Glomerular endothelial cell (primary cell): Measurements from ENCODE around the gene VIPR2. TPM values are rescaled to one million over a fixed set of nuclear protein-coding genes. Genes with fewer than 3 reads are reported as not detected.

Experiments used
- DNase-seq: peaks from one replicate; pipeline ENCODE4 v3.0.0-alpha.2; 2011; ENCODE audit warnings: low read depth, low spot score; ENCODE audit errors: extremely low read depth
- total RNA-seq: library from RNA; depleted of rRNA; stranded (reverse); fragments of >200 nt; gene quantifications from 2 replicates; pipeline ENCODE4 v1.2.3, GENCODE V29; 2015

Gene VIPR2
- total RNA-seq, 1 donor from 2014 or later, result not detected

DNA sequence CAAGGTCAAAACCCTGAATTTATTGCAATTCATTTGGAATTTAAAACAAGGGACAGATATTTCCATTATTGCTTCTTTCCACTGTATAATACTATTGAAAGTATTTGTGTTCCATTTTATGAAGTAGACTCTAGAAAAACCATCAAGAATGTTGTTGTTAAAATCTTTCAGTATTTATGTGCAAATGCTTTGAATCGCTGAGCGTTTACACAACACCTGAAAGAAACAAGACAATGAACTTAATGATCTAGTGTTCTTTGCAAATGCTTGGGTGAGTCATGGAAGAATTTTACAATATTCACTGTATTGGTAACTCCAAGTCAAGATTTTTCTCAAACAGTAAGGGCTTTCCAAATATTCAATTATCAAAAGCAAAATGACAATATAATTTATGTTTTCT, 97.1 kb downstream of the VIPR2 start:
- no peak for DNase-seq

DNA sequence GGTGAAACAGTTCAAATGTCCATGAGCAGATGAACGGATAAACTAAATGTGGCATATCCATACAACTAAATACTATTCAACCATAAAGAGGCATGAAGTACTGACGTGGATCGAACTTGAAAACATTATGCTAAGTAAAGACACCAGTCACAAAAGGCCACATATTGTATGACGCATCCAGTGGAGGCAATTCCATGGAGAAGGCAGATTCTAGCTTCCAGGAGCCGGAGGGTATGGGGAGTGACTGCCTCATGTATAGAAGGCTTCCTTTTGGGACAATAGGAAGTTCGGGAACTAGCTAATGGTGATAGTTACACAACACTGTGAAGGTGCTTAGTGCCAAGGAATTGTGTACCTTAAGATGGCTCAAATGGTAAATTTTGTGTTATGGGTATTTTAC, 98.4 kb downstream of the VIPR2 start:
- no peak for DNase-seq

DNA sequence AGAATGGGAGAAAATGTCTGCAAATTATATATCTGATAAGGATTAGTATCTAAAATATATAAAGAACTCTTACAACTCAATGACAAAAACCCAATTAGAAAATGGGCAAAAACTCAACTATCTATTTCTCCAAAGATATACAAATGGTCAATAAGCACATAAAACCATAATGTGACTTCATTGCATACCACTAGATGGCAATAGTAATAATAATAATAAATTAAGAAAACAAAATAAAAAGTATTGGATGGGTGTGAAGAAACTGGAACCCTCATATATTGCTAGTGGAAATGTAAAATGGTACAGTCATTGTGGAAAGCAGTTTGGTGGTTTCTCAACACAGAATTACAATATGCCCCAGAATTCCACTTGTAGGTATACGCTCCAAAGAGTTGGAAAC, 98.8 kb downstream of the VIPR2 start:
- no peak for DNase-seq

DNA sequence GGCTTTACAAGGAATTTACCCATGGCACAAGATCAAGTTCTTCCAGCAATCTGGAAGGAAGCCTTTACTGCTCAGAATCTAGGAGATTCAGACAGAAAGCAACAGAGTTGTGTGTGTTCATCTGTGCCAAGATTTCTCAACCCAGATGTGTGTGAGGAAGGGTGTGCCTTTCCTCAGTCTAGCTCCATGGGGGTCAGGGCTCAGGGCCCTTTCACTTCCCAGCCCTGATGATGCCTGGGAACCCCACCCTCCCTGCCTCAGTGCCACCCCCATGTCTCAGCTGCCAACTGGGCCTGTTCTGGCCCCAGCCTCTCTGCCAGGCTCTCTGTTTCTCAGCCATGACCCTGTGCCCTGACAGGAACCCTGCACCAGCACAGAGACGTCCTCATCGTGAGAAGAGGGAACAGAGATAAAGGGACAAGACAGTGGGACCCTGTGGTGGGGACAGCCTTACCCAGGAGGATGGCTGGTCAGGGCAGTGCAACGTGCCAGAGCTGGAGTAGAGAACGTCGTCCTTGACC, 102.0 kb downstream of the VIPR2 start:
- DNase-seq, result no peak

DNA sequence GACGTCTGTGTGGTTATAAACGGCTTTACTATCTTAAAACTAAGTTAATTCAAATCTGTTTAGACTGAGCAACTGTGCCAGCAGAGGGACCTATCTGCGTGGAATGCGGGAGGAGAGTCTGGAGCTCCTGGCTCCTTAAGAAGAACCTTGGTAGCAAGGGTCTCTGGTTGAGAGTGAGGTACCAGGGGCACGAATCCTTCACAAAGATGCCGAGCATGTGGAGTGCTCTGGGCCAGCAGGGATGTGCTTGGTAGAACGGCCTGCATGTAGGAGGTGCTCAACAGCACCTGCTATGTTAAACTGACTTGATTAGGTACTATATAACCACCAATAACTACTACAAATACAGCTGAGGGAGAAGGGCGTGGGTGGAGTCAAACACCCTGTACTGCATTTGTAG, 102.6 kb downstream of the VIPR2 start:
- no peak for DNase-seq

DNA sequence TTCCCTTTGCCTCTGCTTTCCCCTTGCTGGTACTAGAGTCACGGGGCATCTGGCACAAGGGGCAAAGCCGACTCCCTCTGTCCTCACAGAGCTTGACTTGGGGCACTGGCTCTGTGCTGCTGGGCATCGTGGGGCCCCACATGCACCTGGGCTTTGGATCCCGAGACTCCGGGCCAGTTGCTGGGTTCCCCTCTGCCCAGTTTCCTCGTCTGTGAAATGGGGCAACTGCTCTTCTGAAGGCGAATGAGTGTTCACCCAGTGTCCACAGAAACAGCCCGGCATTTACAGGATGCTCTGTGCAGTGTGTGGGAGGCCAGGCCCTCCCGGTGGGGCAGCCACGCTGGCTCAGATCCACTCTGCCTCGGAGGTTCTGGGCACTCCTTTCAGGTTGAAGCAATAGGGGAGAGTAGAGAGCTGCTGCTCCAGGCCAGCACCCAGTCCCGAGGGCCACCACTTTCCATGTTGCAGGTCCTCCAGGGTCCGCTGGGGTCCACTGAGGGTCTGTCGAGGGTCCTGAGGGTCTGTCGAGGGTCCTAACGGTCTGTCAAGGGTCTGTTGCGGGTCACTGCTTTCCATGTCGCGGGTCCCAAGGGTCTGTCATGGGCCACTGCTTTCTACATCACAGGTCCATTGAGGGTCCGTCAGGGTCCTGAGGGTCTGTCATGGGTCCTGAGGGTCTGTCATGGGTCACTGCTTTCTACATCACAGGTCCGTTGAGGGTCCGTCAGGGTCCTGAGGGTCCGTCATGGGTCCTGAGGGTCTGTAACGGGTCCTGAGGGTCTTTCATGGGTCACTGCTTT, 103.6 kb downstream of the VIPR2 start:
- no peak for DNase-seq

DNA sequence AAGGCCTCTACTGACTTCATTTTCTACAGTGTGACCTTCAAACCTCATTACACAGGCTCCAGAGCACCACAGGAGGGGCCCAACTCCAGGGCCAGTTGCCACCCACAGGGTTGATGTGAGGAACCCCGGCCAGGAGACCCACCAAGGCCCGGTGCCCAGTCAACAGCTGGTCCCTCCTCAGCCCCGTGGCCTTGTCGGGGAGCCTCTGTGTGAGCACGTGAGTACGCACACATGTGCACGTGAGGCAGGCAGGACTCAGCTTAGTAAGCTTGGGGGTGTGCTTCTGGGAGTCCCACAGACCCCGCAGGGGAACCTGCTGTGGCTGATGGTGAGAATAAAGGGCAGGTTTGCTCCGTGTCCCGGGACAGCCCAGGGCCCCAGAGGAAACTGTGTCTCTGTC, 104.5 kb downstream of the VIPR2 start:
- no peak for DNase-seq

DNA sequence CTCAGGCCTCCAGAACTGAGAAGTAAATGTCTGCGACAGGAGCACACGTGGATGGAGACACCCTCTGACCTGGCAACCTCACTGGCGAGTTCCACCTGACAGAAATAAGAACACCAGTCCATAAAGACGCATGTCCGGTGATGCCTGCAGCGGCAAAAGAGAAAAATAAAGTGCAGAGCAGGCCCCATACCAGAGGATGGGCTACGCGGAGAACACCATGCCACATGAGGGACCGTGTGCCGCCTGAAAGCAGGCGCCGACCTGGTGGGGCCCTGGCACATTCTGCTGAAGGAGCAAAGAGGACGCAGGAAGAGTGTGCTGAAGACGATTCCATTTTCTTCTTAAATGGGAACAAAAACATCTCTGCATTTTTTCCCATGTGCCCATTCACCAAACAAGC, 105.0 kb downstream of the VIPR2 start:
- no peak for DNase-seq

DNA sequence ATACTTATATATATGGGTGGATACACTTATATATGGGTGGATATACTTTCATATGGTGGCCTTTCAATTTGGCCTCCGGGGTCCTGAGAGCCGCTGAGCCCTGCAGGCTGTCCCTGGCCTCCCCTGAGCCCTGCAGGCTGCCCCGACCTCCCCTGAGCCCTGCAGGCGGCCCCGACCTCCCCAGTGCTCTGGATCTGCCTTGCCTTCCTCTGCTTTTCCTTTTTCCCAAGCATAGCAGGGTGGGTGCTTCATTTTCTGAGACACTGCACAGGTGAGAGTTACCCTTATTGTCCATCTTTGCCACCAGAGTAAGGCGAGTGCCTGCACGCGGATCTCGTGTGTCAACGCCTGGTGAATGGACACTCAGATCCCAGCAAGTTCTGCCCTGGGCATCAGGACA, 106.6 kb downstream of the VIPR2 start:
- DNase-seq, result no peak

DNA sequence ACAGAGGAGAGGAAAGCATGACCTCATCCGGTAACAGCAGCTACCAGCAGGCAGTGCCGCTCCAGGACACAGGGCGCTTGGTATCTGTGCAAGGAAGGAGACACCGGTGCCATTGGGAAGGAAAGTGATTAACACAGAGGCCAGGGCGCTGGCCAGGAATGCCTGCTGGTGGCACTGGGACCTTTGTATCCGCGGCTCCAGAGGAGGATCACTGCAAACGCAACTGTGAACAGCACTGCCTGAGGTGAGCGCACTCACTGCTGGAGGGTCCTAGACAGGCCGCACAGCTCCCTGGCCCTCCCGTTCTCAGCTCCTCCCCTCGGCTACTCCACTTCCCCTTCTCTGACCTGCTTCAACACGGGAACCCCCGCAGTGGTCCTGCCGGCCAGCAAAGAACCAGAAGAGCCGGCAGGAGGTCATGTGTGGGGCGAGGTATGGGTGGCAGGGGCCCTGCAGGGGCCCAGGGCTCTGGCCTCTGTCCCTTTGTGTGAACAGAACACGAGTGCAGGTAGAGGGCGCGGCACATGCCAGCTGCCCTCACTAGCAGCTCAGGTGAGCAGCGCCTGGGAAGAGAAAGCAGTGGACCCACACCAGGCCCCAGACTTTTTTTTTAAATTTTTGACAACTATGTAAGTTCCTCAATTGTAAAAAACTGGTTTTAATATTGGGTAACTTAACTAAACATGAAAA, 107.6 kb downstream of the VIPR2 start:
- no peak for DNase-seq

DNA sequence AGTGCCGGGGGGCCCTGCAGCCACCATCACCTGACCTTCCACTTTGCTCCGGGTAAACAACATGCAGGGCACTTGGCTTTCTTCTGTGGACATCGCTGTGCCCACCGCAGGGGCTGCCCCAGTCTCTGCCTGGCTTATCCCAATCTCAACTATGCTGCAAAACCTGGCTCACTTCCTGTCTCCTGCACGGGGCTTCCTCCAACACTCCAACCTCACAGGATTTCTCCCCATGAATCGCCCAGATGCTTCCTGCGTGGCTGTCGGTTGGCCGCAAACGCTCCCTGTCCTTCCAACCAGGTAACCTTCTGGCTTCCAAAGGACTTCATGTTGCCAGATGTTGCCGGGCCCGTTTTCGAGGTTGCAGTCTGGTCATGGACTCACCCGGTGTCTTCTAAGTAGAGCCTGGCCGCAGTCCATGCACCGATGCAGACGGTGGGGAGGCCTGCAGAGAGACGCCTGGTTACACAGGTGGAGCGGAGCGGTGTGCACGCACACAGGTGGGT, 109.0 kb downstream of the VIPR2 start:
- no peak for DNase-seq

DNA sequence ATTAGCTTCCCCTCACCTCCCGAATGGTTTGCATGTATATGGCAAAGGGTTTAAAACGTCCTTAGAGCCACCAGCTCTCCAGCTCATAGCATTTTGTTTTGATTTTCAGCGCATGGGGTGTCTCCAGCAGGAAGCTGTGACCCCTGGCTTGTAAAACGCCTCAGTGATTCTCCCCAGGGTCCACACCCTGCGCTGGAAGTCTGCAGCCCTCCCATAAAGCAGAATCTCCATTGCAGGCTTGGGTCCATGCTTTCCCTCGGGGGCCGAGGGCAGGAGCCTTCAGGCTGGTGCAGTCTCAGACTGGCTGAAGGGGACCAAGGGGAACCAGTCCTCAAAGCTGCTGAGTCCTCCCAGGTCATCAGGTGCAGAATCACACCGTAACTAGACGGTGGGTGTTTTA, 109.7 kb downstream of the VIPR2 start:
- DNase-seq, result no peak

DNA sequence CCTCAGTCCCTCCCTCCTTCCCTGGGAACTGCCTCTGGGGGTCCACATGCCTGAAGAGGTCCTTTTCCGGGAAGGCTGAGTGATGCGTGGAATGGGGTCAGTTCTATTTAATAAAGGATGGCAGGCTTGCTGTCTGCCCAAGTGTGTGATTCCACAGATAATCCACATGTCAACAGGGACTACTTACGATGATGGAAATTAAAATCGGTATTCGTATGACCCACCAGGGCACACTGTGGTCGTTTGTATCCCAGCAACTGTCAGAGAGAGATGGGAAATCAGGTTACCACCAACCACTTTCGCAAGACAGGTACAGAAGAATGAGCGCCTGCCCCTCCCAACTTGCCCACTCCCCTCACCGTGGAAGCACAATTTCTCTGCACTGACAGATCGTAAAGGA, 110.3 kb downstream of the VIPR2 start:
- DNase-seq, result no peak

DNA sequence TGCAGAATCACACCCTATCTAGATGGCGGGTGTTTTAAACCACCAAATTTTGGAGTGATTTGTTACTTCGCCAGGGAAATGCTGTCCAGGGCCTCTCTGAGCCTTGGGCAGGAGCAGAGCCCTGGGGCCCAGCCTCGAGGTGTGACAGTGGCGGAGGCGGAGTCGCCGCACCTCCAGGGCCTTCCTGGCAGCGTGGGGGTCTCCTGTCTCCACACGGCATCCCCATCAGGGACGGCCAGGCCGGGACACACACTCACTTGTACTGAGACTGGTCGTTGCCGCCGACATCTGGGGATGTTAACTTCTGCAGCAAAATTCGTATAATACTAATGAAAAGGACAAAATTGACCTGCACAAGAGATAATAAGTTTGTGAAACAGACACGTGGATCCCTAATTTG, 110.7 kb downstream of the VIPR2 start:
- no peak for DNase-seq

DNA sequence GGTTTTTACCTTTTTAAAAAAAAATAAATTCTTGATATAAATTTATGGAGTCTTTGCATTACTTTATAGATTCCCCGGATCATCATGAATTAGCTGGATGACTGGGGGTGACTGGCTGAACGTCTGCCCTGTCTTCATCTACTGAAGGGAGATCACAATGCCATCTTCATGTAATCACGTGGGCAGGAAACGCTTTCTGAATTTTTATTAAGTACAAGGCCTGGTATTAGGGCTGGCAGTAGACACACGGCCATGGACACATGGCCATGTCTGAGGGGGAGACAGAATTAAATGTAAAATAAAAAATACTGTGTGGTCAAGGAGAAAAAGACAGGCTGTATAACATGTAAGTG, 111.2 kb downstream of the VIPR2 start:
- DNase-seq, result no peak

DNA sequence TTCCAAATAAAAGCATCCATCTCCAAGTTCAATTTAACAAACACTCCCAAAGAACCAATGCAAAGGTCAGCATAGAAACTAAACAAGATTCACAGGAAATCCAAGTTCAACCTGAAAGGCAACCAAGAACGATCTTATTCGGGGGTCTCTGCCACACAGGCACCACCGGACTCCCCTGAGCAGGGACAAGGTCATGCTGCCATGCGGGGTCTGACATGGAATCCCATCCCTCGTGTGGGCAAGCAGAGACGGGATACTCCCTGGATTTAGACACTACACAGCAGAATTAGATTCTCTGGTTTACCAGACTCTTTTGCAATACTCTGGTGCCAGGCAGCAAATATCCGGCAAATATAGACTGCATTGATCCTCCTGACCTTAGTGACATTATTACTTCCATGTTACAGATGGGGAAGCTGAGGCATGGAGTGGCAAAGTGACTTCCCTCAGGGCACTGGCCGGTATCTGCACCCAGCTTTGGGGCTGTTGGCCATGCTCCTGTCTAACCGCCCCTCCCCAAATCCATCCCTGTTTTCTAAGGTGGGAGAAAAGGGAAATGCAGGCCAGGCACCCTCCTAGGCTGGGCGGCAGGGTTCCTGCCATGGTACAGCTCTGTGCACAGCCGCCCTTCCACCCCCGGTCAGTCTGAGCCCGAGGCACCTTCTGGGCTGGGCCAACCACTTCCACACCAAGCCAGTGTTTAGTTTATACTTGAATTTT, 111.8 kb downstream of the VIPR2 start:
- DNase-seq, result no peak

DNA sequence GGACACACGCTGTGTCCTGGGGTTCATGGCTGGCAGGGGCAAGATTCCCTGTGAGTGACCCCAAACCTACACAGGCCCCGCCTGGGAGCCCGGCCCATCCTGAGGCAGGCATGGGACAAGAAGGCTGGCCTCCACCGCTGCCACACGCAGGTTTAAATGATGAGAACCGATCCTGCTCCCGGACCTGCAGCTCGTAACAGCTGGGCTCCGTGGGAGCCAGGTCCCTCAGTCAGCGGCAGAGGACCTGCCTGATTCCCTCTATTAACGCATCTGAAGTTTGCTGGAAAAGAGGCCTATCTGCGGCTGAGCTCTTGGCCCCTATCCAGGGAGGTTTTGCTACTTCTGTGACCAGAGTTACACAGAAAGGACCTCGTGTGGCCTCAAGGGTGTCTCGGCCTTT, 112.3 kb downstream of the VIPR2 start:
- no peak for DNase-seq

DNA sequence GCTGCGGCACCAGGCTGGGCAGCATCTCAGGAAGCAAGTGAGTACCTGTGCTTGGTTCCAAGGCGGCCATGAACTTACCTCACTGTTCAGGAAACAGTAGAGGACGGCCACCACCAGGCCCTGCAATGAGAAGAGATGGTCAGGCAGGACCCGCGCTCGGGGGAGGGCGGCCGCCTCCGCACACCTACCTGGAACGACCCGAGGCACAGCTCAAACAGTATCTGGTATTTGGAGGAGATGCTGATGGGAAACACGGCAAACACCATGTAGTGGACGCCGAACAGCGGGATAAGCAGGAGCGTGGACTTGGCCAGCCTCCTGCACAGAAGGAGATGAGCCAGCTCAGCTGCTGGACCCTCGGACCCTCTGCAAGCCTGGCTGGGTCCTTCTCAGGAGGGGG, 112.9 kb downstream of the VIPR2 start:
- DNase-seq, result no peak

DNA sequence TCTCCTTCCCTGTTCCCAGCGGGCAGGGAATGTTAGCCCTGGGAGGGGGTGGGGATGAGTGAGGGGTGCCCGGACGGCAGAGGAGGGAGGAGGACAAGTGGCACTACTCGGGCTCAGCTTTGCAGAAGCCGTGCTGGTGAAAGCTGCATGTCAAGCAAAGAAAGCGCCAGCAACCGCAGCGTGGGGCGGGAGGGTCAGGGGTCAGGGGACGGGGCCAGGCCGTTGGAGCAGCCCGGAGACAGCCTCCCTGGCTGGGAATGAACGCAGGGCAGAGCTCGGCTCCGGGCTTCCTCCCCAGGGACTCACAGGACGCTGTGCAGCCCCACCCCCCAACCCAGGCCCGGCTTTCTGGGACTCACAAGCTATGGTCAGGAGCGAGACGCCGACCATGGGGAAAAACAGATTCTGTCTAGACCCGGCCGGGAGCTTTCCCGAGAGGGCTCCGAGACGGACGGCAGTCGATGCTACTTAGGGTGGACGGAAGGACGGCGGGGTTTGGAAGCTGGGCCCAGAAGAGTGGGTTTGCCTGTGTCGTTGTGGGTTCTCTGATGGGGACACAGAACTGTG, 113.4 kb downstream of the VIPR2 start:
- no peak for DNase-seq

DNA sequence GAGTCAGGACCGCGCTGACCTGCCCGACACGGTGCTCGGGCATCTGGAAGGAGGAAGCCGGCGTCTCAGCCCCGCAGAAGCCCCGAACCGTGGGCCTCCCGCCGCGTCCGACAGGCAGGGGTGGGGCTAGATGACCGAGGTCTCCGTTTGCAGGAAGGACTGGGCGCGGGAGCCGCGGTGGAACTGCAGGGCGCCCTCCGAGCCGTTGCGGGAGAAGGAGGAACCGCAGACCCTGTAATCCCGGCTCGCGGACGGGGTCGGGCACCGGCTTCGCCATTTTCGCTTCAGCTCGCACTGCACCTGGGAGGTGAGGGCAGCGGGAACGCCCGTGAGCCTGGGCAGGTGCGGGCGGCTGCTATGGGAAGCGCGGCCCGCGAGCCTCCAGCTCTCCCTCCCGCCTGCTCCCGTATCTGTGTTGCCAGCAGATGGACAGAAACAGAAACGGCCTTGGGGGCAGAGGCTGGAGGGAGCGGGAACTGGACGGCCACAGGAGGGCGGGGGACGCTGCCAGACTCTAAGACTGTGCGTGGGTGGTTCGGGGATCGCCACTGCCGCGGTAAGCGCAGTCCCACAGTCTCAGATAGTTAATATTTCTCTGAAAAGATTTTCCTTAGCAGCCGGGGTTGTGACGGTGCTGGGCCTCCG, 114.1 kb downstream of the VIPR2 start:
- DNase-seq, result no peak
